GM12878 (cell line): ENCODE data around the gene ARFGAP2. TPM values are rescaled to one million over a fixed set of nuclear protein-coding genes. Genes with fewer than 3 reads are reported as not detected.

Experiments
- ATAC-seq: fragments of 200-7000 bp; cut with Tn5 transposase; 3 replicates; pipeline ENCODE4 v1.9.1; 2020; ENCODE audit warnings: mild to moderate bottlenecking, moderate library complexity
- BruUV-seq: library from RNA; stranded (reverse); fragments of 400-500 nt; replicated peaks from 2 replicates; lab custom pipeline; 2021; lab: Mats Ljungman, UMichigan
- CTCF ChIA-PET: fragments of 300-600 bp; sonication (Branson Sonifier 250); formaldehyde crosslinking; extraction: SDS; loops from one replicate; lab custom pipeline; 2021; ENCODE audit warnings: inconsistent platforms; lab: Yijun Ruan, JAX
- POLR2A ChIA-PET: fragments of 350-600 bp; formaldehyde crosslinking; extraction: SDS; loops from one replicate; lab custom pipeline; 2021; ENCODE audit warnings: inconsistent platforms; lab: Charles Lee
- RAD21 ChIA-PET: fragments of 300-600 bp; sonication (Branson Sonifier 250); formaldehyde crosslinking; loops from one replicate; lab custom pipeline; 2023; ENCODE audit warnings: antibody characterized with exemption; ENCODE audit not compliant: unreplicated experiment; lab: Charles Lee
- SMC1A ChIA-PET: fragments of 300-600 bp; sonication (Branson Sonifier 250); formaldehyde crosslinking; loops from one replicate; lab custom pipeline; 2023; ENCODE audit not compliant: unreplicated experiment, uncharacterized antibody; lab: Charles Lee
- DNase-seq: peaks from one replicate; pipeline ENCODE4 v3.0.0-alpha.2; 2011; ENCODE audit warnings: low read depth, low spot score
- FAIRE-seq: peaks from 3 replicates; lab custom pipeline; 2011; peaks lifted over from hg19 to GRCh38; lab: Jason Lieb, UNC
- H2AFZ ChIP-seq: 2 replicates; pipeline ENCODE4 v1.6.0; 2011; ENCODE audit warnings: low read depth, low read length, control low read depth; ENCODE audit not compliant: control insufficient read depth
- H3K27ac ChIP-seq: 2 replicates; pipeline ENCODE4 v1.5.1; 2011; ENCODE audit warnings: control low read depth; ENCODE audit not compliant: control insufficient read depth, insufficient read depth
- H3K27me3 ChIP-seq, 2 experiments: replicated peaks in 1 of 2; 2 replicates each; pipeline versions ENCODE4 v1.6.0 to v1.6.1; 2011; ENCODE audit warnings: low read length in 1 of 2; ENCODE audit not compliant: control insufficient read depth in 2 of 2, insufficient read depth in 2 of 2
- H3K36me3 ChIP-seq, 2 experiments: 2 replicates each; pipeline ENCODE4 v1.5.1; 2011; ENCODE audit warnings: low read length in 1 of 2; ENCODE audit not compliant: control insufficient read depth in 2 of 2, insufficient read depth in 2 of 2
- H3K4me1 ChIP-seq: 2 replicates; pipeline ENCODE4 v1.6.1; 2011; ENCODE audit warnings: mild to moderate bottlenecking, low read length, moderate library complexity, mixed read lengths; ENCODE audit not compliant: control insufficient read depth, insufficient read depth
- H3K4me2 ChIP-seq: 2 replicates; pipeline ENCODE4 v1.6.0; 2011; ENCODE audit warnings: control low read depth; ENCODE audit not compliant: control insufficient read depth, insufficient read depth
- H3K4me3 ChIP-seq: fragments of 200-600 bp; sonication (generic); 2 replicates; pipeline ENCODE4 v1.5.1; 2016
- H3K79me2 ChIP-seq: 2 replicates; pipeline ENCODE4 v1.6.0; 2011; ENCODE audit warnings: low read length; ENCODE audit not compliant: control insufficient read depth, insufficient read depth
- H3K9ac ChIP-seq: 2 replicates; pipeline ENCODE4 v1.8.0; 2011; ENCODE audit warnings: low read length, control low read depth, mixed read lengths; ENCODE audit not compliant: control insufficient read depth, insufficient read depth
- H3K9me3 ChIP-seq: replicated peaks from 3 replicates; pipeline ENCODE4 v1.5.1; 2011; ENCODE audit warnings: mild to moderate bottlenecking, low read length; ENCODE audit not compliant: control insufficient read depth, insufficient read depth
- H4K20me1 ChIP-seq: 2 replicates; pipeline ENCODE4 v1.6.0; 2011; ENCODE audit not compliant: control insufficient read depth, insufficient read depth
- IRF4 ChIP-seq: IDR thresholded peaks from 2 replicates; pipeline ENCODE4 v1.6.1; 2011; ENCODE audit warnings: low read depth, low read length
- PAX8 ChIP-seq: fragments of 450-650 bp; IDR thresholded peaks from 2 replicates; pipeline ENCODE4 v1.6.1; 2017; ENCODE audit warnings: mild to moderate bottlenecking, moderate library complexity
- SRF ChIP-seq, 2 experiments: IDR thresholded peaks; 2 replicates each; pipeline ENCODE4 v1.6.1; 2011; ENCODE audit warnings: low read depth in 2 of 2, low read length in 2 of 2, mild to moderate bottlenecking in 1 of 2, moderate library complexity in 1 of 2
- WGBS: methylation state at CpG from one replicate; pipeline ENCODE4 v1.1.6; 2016; ENCODE audit warnings: low lambda C conversion rate; ENCODE audit not compliant: insufficient replicate concordance, insufficient coverage; ENCODE audit errors: missing lambda C conversion rate; 5-methylcytosine and 5-hydroxymethylcytosine counted together
- in situ Hi-C: fragments of 300-500 bp; cut with MboI; formaldehyde crosslinking; loops from 9 replicates; pipeline ENCODE4 v1.14.3; 2018; ENCODE audit warnings: mixed read lengths
- intact Hi-C: fragments of 100-400 bp; cut with micrococcal nuclease; formaldehyde crosslinking; loops from one replicate; pipeline ENCODE4 v1.14.2; 2022; ENCODE audit not compliant: unreplicated experiment
- polyA plus RNA-seq, 11 experiments: library from polyadenylated mRNA; depleted of rRNA in 4 of 11; unstranded in 6 of 11; stranded (reverse) in 5 of 11; fragments of >200 nt; fragmentation: Nextera tagmentation in 4 of 11; fragmentation: Illumina TruSeq in 1 of 11; extraction: Ambion mirVana in 4 of 11; extraction: Trizol in 1 of 11; gene quantifications; 1 replicate in 1 of 11; 2 replicates in 10 of 11; pipeline versions ENCODE4 v1.2.1 to v1.2.3, GENCODE V29; 2011 to 2016; ENCODE audit warnings: inconsistent platforms in 2 of 11, missing spikeins in 2 of 11, low read depth in 1 of 11
- total RNA-seq, 4 experiments: library from RNA; depleted of rRNA in 3 of 4; stranded (reverse); fragments of >200 nt in 3 of 4; fragmentation: Illumina TruSeq in 1 of 4; extraction: Trizol in 1 of 4; gene quantifications; 2 replicates each; pipeline versions ENCODE4 v1.2.1 to v1.2.3, GENCODE V29; 2013 to 2021
- TF ChIP-seq, protein P1 (sequence below): IDR thresholded peaks from 2 replicates; pipeline ENCODE4 v1.6.1; 2011; ENCODE audit warnings: borderline replicate concordance, low read depth, mild to moderate bottlenecking, moderate library complexity, mixed read lengths, low read length; ENCODE audit not compliant: insufficient read depth; ENCODE audit errors: extremely low read length
- TF ChIP-seq, protein P2 (sequence below): fragments of 450-650 bp; IDR thresholded peaks from 2 replicates; pipeline ENCODE4 v1.6.1; 2016; ENCODE audit warnings: mild to moderate bottlenecking

Gene ARFGAP2
- total and polyA plus RNA-seq, 10 of the 15 experiments (the other 5 are each of a cell fraction or from before 2014, with no cell fraction given) = 20.9 to 100 (median 75.5) TPM

GRCh38 chr11:47161134-47161854 lies 15.4 kb downstream of the ARFGAP2 start (continued):
- TF ChIP-seq IRF4 = 0 out of 2 replicates have a peak, but pooled peaks have one; percentile 36

- no TSS peak for BruUV-seq
- RAD21 ChIA-PET = no interaction called here
- 97% methylated on average over 5 of the region's 5 CpGs for WGBS
- no peaks in the 10 kb centered on the region for H3K79me2 ChIP-seq
- H3K9ac ChIP-seq = no peak overlapping the region
- intact Hi-C loops = loop anchor here (1.0 kb wide), 1 partner anchor 271 kb away; no protein-coding TSS in a partner anchor
- SMC1A ChIA-PET = interaction anchor here (1.0 kb wide), 1 partner anchor 99 kb away, joined by 3 read pairs; no protein-coding TSS in a partner anchor
- H4K20me1 ChIP-seq = no peaks in the 10 kb centered on the region; the same call in 1 of the 2 replicates
- TF ChIP-seq SRF (IDR thresholded peaks at IDR 0.05; ENCODE audit: low read depth in 2 of 2, low read length in 2 of 2) (no peak), PAX8 (no peak)
- TF ChIP-seq, protein P1, sequence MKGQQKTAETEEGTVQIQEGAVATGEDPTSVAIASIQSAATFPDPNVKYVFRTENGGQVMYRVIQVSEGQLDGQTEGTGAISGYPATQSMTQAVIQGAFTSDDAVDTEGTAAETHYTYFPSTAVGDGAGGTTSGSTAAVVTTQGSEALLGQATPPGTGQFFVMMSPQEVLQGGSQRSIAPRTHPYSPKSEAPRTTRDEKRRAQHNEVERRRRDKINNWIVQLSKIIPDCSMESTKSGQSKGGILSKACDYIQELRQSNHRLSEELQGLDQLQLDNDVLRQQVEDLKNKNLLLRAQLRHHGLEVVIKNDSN = no peak
- TF ChIP-seq, protein P2, sequence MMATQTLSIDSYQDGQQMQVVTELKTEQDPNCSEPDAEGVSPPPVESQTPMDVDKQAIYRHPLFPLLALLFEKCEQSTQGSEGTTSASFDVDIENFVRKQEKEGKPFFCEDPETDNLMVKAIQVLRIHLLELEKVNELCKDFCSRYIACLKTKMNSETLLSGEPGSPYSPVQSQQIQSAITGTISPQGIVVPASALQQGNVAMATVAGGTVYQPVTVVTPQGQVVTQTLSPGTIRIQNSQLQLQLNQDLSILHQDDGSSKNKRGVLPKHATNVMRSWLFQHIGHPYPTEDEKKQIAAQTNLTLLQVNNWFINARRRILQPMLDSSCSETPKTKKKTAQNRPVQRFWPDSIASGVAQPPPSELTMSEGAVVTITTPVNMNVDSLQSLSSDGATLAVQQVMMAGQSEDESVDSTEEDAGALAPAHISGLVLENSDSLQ = no peak
- TF ChIP-seq, all 136 proteins: peak for 0
- ChIA-PET POLR2A (no interaction called here), CTCF (interaction anchor here (0.6 to 1.1 kb wide), 7 partner anchors 9 to 693 kb away, joined by 3 to 9 read pairs (median 3); no protein-coding TSS in a partner anchor)
- FAIRE-seq (no peak), ATAC-seq (peak; percentile 4), DNase-seq (no peak)
- no peaks in the 10 kb centered on the region for H3K27me3 ChIP-seq
- H3K4me1 ChIP-seq = no peaks in the 10 kb centered on the region
- peaks cover 12 to 21% of the 10 kb centered on the region in 2 experiments for H3K36me3 ChIP-seq
- in situ Hi-C loops = loop anchor here (5.0 kb wide), 1 partner anchor 273 kb away; no protein-coding TSS in a partner anchor
- H3K4me2 ChIP-seq = no peak overlapping the region
- no peaks in the 10 kb centered on the region for H3K9me3 ChIP-seq
- no peak overlapping the region for H2AFZ ChIP-seq
- H3K27ac ChIP-seq = no peak overlapping the region
- no peak overlapping the region for H3K4me3 ChIP-seq
Measured at GRCh38 chr11:47160753-47161133, 15.9 kb downstream of the ARFGAP2 start.
